Activated CD8-positive, alpha-beta T cell treated with anti-CD3 and anti-CD28 coated beads for 36 hours (primary cell): ENCODE measurements around the gene GPRIN3. TPM values are rescaled to one million over a fixed set of nuclear protein-coding genes. Genes with fewer than 3 reads are reported as not detected.

Experiments used
- ATAC-seq: fragments of 200-7000 bp; cut with Tn5 transposase; one replicate; pipeline ENCODE4 v1.10.0; 2021; ENCODE audit warnings: mild to moderate bottlenecking, moderate library complexity
- CTCF ChIA-PET: fragments of 350-600 bp; sonication (Branson Sonifier 250); formaldehyde crosslinking; loops from one replicate; lab custom pipeline; 2021; ENCODE audit warnings: antibody characterized with exemption; lab: Charles Lee
- POLR2A ChIA-PET: fragments of 350-600 bp; sonication (Branson Sonifier 250); formaldehyde crosslinking; loops from one replicate; lab custom pipeline; 2021; ENCODE audit warnings: antibody characterized with exemption; lab: Charles Lee
- DNase-seq: peaks from one replicate; pipeline ENCODE4 v3.0.0-alpha.2; 2020
- H3K27ac Mint-ChIP-seq: one replicate; pipeline ENCODE4 v1.8.0; 2021; ENCODE audit warnings: mild to moderate bottlenecking, mixed read lengths
- H3K27me3 Mint-ChIP-seq: one replicate; pipeline ENCODE4 v1.8.0; 2021; ENCODE audit warnings: mixed read lengths
- H3K36me3 Mint-ChIP-seq: one replicate; pipeline ENCODE4 v1.8.0; 2021; ENCODE audit warnings: low read depth, mixed read lengths
- H3K4me1 Mint-ChIP-seq: one replicate; pipeline ENCODE4 v1.8.0; 2021; ENCODE audit warnings: low read depth, mixed read lengths
- H3K4me3 Mint-ChIP-seq: one replicate; pipeline ENCODE4 v1.8.0; 2021; ENCODE audit warnings: mild to moderate bottlenecking, moderate library complexity, mixed read lengths
- H3K9me3 Mint-ChIP-seq: one replicate; pipeline ENCODE4 v1.8.0; 2021; ENCODE audit warnings: mixed read lengths
- CTCF ChIP-seq: fragments of 200-600 bp; IDR thresholded peaks from one replicate; pipeline ENCODE4 v1.8.0; 2022; ENCODE audit warnings: antibody characterized with exemption, mild to moderate bottlenecking
- intact Hi-C: fragments of 100-400 bp; cut with micrococcal nuclease; formaldehyde crosslinking; loops from one replicate; pipeline ENCODE4 v1.10.0; 2022
- total RNA-seq, 2 experiments: library from RNA; stranded (reverse); gene quantifications; one replicate each; pipeline ENCODE4 v1.2.3, GENCODE V29; 2021

GPRIN3 gene
- total RNA-seq, 2 experiments from 2014 or later, result 10.6 to 11.8 TPM

GRCh38 chr4:89222170-89222569 is 85.4 kb downstream of the GPRIN3 start:
- ChIA-PET CTCF (no interaction called here), POLR2A (no interaction called here)
- Mint-ChIP-seq H3K36me3 (no peaks in the 10 kb centered on the region), H3K4me1 (peaks cover 19% of the 10 kb centered on the region), H3K27me3 (peaks cover 3% of the 10 kb centered on the region), H3K27ac (no peak overlapping the region), H3K4me3 (no peak overlapping the region), H3K9me3 (no peaks in the 10 kb centered on the region)
- DNase-seq (peak; percentile 46), ATAC-seq (peak; percentile 91)
- intact Hi-C loops, result no loop called here
- TF ChIP-seq CTCF, result no peak

- H3K36me3 Mint-ChIP-seq, result no peaks in the 10 kb centered on the region
- DNase-seq, result no peak
- H3K27me3 Mint-ChIP-seq, result peaks cover 3% of the 10 kb centered on the region
- ChIA-PET POLR2A (no interaction called here), CTCF (no interaction called here)
- no peaks in the 10 kb centered on the region for H3K9me3 Mint-ChIP-seq
- intact Hi-C loops, result no loop called here
- no peak overlapping the region for H3K4me3 Mint-ChIP-seq
- no peak overlapping the region for H3K27ac Mint-ChIP-seq
- no peak for ATAC-seq
- H3K4me1 Mint-ChIP-seq, result peaks cover 11% of the 10 kb centered on the region
- no peak for TF ChIP-seq CTCF
Measured at GRCh38 chr4:89221167-89221867, 86.3 kb downstream of the GPRIN3 start.

- peaks cover 11% of the 10 kb centered on the region for H3K4me1 Mint-ChIP-seq
- no peaks in the 10 kb centered on the region for H3K27me3 Mint-ChIP-seq
- ATAC-seq, result no peak
- H3K27ac Mint-ChIP-seq, result no peak overlapping the region
- ChIA-PET POLR2A (no interaction called here), CTCF (interaction anchor here (2.5 kb wide), 1 partner anchor 8 kb away, joined by 12 read pairs; no protein-coding TSS in a partner anchor)
- no peak for TF ChIP-seq CTCF
- no peak for DNase-seq
- H3K36me3 Mint-ChIP-seq, result no peaks in the 10 kb centered on the region
- intact Hi-C loops, result no loop called here
- H3K9me3 Mint-ChIP-seq, result no peaks in the 10 kb centered on the region
- H3K4me3 Mint-ChIP-seq, result no peak overlapping the region
Measured at GRCh38 chr4:89218587-89218986, 89.0 kb downstream of the GPRIN3 start.

GRCh38 chr4:89217604-89218003 is 90.0 kb downstream of the GPRIN3 start:
- intact Hi-C loops, result no loop called here
- ATAC-seq (no peak), DNase-seq (no peak)
- Mint-ChIP-seq H3K4me1 (peaks cover 8% of the 10 kb centered on the region), H3K9me3 (no peaks in the 10 kb centered on the region), H3K27ac (no peak overlapping the region), H3K36me3 (no peaks in the 10 kb centered on the region), H3K27me3 (no peaks in the 10 kb centered on the region), H3K4me3 (no peak overlapping the region)
- TF ChIP-seq CTCF, result no peak
- POLR2A ChIA-PET, result no interaction called here
- CTCF ChIA-PET, result interaction anchor here (1.0 to 2.5 kb wide), 2 partner anchors 8 to 9 kb away, joined by 3 to 12 read pairs; no protein-coding TSS in a partner anchor

GRCh38 chr4:89216866-89217265 is 90.7 kb downstream of the GPRIN3 start:
- ChIA-PET POLR2A (no interaction called here), CTCF (interaction anchor here (2.5 kb wide), 1 partner anchor 9 kb away, joined by 12 read pairs; no protein-coding TSS in a partner anchor)
- Mint-ChIP-seq H3K27me3 (peaks cover 1% of the 10 kb centered on the region), H3K27ac (no peak overlapping the region), H3K36me3 (no peaks in the 10 kb centered on the region), H3K4me1 (peaks cover 2% of the 10 kb centered on the region), H3K9me3 (peaks cover 1% of the 10 kb centered on the region), H3K4me3 (no peak overlapping the region)
- ATAC-seq, result no peak
- DNase-seq, result no peak
- intact Hi-C loops, result no loop called here
- no peak for TF ChIP-seq CTCF
